HCT116 (cell line): Measurements from ENCODE around the gene LRRC32.

ENCODE experiments used
- CEBPB ChIP-seq: IDR thresholded peaks from 2 replicates; pipeline ENCODE4 v1.6.1; 2012; ENCODE audit warnings: low read depth
- POLR2A ChIP-seq: IDR thresholded peaks from 2 replicates; pipeline ENCODE4 v1.7.0; 2011; ENCODE audit warnings: borderline replicate concordance; ENCODE audit not compliant: insufficient read depth, insufficient read length; ENCODE audit errors: extremely low read depth
- POLR2AphosphoS5 ChIP-seq: IDR thresholded peaks from 2 replicates; pipeline ENCODE4 v1.6.1; 2011; ENCODE audit warnings: mild to moderate bottlenecking, low read depth, low read length, moderate library complexity
- YY1 ChIP-seq: IDR thresholded peaks from 2 replicates; pipeline ENCODE4 v1.6.1; 2011; ENCODE audit warnings: low read length, low read depth, moderate library complexity, mild to moderate bottlenecking; ENCODE audit not compliant: insufficient replicate concordance; ENCODE audit errors: extremely low read depth
- TF ChIP-seq, protein P1 (sequence below), 3 experiments: fragments of 200-600 bp in 1 of 3; sonication (generic) in 1 of 3; IDR thresholded peaks in 2 of 3; conservative IDR thresholded peaks in 1 of 3; 2 replicates each; pipeline ENCODE4 v1.5.1; 2012 to 2017; ENCODE audit warnings: low read depth in 2 of 3, low read length in 2 of 3, antibody characterized with exemption in 1 of 3, borderline replicate concordance in 1 of 3, control low read depth in 1 of 3, mild to moderate bottlenecking in 1 of 3, mixed read lengths in 1 of 3, mixed run types in 1 of 3, moderate library complexity in 1 of 3; ENCODE audit not compliant: insufficient read depth in 1 of 3
- TF ChIP-seq, protein P2 (sequence below): IDR thresholded peaks from 2 replicates; pipeline ENCODE4 v1.6.1; 2011; ENCODE audit warnings: mild to moderate bottlenecking, low read length, moderate library complexity; ENCODE audit not compliant: insufficient replicate concordance; ENCODE audit errors: extremely low read depth

DNA sequence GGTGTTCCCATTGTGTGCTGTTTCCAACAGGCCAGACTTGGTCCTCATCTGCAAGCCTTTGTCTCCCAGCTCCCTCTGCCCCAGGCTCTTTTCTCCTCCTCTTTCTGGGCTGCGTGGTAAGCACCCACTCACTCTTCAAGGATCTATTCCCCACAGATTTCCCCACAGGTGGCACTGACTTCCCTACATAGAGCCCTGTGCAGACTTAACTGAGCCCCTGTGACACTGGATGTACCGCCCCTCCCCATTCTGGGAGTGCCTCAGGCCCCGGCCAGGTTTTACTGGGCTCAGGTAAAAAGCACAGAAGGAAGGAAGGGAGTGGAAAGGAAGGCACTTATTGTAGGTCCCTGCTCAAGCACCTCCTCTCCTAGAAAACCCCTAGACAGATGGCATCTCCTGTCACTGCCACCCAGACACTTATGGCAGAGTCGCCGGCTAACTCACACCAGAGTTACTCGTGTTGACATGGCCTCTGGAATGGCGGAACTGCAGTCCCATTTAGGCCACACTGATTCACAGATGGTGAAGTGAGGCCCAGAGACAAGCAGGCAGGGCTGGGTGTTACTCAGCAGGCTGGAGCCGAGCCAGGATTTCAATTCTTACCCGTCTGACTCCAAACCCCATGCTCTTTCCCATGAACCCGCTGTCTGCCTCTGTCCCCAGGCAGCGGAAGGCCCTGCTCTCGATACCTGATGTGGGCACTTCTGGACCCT, 47.2 kb downstream of the LRRC32 start:
- no peak for TF ChIP-seq POLR2A
- no peak for TF ChIP-seq CEBPB
- TF ChIP-seq, protein P1, sequence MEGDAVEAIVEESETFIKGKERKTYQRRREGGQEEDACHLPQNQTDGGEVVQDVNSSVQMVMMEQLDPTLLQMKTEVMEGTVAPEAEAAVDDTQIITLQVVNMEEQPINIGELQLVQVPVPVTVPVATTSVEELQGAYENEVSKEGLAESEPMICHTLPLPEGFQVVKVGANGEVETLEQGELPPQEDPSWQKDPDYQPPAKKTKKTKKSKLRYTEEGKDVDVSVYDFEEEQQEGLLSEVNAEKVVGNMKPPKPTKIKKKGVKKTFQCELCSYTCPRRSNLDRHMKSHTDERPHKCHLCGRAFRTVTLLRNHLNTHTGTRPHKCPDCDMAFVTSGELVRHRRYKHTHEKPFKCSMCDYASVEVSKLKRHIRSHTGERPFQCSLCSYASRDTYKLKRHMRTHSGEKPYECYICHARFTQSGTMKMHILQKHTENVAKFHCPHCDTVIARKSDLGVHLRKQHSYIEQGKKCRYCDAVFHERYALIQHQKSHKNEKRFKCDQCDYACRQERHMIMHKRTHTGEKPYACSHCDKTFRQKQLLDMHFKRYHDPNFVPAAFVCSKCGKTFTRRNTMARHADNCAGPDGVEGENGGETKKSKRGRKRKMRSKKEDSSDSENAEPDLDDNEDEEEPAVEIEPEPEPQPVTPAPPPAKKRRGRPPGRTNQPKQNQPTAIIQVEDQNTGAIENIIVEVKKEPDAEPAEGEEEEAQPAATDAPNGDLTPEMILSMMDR (IDR thresholded peaks at IDR 0.05 in 2 of 3, conservative IDR thresholded peaks at IDR 0.05 in 1 of 3; ENCODE audit: borderline replicate concordance in 1 of 3, insufficient read depth in 1 of 3, low read depth in 2 of 3, low read length in 2 of 3) = no peak
- TF ChIP-seq YY1 = no peak
- TF ChIP-seq POLR2AphosphoS5 = no peak
- TF ChIP-seq, protein P2, sequence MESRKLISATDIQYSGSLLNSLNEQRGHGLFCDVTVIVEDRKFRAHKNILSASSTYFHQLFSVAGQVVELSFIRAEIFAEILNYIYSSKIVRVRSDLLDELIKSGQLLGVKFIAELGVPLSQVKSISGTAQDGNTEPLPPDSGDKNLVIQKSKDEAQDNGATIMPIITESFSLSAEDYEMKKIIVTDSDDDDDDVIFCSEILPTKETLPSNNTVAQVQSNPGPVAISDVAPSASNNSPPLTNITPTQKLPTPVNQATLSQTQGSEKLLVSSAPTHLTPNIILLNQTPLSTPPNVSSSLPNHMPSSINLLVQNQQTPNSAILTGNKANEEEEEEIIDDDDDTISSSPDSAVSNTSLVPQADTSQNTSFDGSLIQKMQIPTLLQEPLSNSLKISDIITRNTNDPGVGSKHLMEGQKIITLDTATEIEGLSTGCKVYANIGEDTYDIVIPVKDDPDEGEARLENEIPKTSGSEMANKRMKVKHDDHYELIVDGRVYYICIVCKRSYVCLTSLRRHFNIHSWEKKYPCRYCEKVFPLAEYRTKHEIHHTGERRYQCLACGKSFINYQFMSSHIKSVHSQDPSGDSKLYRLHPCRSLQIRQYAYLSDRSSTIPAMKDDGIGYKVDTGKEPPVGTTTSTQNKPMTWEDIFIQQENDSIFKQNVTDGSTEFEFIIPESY = no peak
